Stimulated activated CD8-positive, alpha-beta memory T cell treated with anti-CD3 and anti-CD28 coated beads, Interleukin-4, amount 100 ng/mL, for 48 hours (primary cell): ENCODE data around the gene DCX.

ENCODE experiments used
- DNase-seq: peaks from one replicate; pipeline ENCODE4 v3.0.0-alpha.2; 2020

The DCX gene

DNA sequence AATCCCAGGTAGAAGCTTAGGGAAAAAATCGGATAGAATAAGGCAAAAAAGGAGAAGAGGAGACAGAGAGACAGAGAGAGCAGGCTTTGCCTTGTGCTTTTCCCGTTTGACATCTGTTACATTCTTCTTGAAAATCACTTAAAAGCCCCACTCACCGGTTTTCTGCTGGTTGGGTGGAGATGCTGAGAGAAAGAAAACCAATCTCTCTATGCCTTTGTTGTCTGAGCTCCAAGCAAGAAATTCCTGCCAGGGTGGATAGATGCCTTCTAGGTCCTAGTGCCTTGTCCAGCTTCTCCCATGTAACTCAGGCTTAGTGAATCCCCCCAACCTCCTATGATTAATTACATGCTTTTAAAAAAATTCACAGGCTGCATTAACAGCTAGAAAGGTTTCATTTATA is at the start of gene DCX:
TSS of gene DCX (minus strand) at position 210 of the 400 bp plus-strand sequence. CDS start 1,794 bp downstream, outside the sequence.
- DNase-seq = no peak

DNA sequence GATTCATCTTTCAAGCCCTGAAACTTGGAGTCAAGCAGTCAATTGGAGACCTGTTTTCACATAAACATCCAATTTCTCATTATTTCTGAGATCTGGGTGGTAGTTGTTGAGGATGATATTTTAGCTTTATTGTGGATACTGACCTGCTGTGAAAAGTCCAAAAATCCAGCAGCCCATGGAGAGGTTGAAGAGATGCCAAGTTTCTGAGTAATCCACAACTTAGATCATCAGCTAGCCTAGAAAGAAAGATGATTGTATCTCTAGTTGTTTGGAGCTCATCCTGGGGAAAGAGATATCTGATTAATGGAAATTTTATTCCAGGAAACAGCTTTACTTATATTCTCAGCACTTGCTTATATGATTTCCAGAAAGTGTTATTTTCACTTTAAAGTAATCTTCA is 48.6 kb upstream of the DCX start:
- no peak for DNase-seq

- DNase-seq = peak; percentile 25
Measured at GRCh38 chrX:111447298-111447697, 35.3 kb upstream of the DCX start.

GRCh38 chrX:111445485-111445884 is 33.5 kb upstream of the DCX start:
- DNase-seq = no peak

- DNase-seq = no peak
Measured at GRCh38 chrX:111444881-111445280, 32.9 kb upstream of the DCX start.

- no peak for DNase-seq
Measured at GRCh38 chrX:111443946-111444345, 32.0 kb upstream of the DCX start.

- DNase-seq = no peak
Measured at GRCh38 chrX:111442791-111443190, 30.8 kb upstream of the DCX start.

GRCh38 chrX:111435469-111435868 is 23.5 kb upstream of the DCX start:
- DNase-seq = no peak

DNA sequence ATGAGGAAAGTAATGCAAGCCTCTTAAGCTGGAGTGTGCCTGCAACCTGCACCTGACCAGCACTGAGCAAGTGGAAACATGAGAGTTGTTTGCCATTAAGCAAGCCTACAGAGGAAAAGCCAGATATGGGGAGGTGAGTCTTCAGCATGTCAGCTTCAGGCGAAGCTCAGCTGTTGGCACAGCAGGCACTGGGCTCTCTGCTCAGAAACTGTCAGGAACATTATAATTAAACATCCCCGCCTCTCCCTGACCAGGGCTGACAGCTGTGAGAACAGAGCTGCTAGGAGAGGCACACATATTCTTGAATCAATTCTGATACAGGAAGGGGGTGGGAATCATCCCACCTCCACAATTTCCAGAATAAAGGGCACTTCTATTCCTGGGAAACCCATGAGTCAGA is 19.0 kb upstream of the DCX start:
- DNase-seq = no peak

DNA sequence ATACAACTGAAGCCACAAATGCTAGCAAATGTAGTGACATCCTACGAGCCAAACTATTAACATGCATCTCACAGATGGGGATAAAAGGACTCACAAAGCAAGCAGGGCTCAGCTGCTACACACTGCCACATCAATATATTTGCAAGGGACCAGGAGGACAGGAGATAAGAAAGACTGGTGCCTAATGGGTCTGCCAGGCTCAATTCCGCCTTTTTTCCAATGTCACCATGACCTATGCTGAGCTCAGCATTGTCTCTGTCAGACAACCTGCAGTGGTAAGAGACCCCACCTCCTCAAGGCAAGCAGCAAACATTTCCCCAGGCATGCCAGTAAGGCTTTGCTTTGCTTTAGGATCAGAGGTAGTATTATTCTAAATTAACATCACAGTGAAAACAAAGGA is 435 bp downstream of the DCX start:
- DNase-seq = no peak

DNA sequence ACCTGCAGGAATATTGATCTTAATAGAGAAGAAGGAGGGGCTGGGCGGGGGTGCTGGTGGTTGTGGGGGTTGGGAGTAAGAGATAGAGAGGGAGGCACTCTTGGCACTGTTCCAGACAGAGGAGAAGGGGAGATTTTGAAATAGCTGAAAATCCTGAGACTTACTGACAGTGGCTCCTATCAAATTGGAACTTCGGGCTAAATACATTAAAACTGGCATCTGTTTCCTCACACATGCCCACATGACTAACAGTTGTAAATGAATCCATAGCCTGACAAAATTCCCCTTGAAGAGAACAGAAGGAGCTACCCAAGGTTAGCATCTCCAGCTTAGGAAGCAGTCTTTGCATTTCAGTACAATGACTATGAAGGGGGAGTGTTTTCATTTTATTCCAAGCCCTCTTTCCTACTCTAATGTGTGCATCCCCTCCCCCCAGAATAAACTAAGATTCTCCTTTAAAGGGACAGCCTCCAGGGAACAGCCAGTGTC is 1.4 kb downstream of the DCX start:
- DNase-seq = no peak

- no peak for DNase-seq
Measured at GRCh38 chrX:111409326-111409725, 2.7 kb downstream of the DCX start.

DNA sequence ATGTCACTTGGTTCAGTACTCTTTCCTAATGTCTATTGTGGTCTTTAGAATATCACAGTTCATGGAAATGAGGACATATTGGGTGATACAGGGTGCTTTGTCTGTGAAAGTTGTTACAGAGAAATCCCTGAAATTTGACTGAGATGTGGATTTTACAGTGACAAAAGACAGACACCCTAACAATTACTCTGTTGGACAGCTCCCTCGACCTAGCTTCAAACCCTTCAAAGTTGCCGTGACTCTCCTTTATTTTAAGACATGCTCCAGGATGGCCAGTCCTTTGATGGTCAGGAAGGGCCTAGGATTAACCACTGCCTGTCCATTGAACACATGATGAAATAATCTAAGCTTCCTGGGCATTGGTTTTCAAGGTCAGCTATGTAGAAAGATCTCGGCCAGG is 4.0 kb downstream of the DCX start:
- no peak for DNase-seq

DNA sequence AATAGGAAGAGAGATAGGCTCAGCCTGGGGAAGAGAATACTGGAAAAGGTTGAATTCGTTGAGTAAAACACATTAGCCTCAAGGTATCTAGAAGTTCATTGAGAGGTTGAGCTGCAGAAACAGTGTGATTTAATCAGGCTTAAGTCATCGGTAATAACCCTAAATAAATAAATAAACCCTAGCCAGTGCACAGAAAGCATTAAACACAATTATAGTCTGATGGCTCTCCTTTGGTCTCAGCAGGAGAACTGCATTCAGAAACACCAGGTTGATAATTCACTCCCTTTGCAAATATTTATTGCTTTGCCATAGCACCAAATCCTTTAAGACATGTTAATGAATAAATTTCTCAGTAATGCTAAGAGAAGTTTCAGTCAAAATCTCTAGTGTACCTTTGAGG is 9.6 kb downstream of the DCX start:
- no peak for DNase-seq

DNA sequence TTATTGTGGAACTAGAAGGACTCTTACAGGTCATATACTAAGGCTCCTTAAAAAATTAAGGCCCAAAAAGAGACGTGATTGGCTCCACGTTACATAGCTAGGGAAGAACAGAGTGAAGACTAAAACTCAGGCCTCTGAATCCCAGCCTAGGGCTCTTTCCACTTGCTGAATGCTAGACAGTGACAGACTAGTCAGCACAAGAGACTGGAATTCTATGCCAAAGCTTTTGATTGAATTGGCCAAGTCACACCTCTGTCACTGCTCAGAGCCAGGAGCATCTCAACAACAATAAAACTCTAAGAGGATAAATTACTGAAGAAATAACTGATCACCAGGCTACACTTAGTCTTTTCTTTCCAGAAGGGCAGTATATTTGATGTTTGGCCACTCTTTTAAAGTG is 16.8 kb downstream of the DCX start:
- DNase-seq = no peak

DNA sequence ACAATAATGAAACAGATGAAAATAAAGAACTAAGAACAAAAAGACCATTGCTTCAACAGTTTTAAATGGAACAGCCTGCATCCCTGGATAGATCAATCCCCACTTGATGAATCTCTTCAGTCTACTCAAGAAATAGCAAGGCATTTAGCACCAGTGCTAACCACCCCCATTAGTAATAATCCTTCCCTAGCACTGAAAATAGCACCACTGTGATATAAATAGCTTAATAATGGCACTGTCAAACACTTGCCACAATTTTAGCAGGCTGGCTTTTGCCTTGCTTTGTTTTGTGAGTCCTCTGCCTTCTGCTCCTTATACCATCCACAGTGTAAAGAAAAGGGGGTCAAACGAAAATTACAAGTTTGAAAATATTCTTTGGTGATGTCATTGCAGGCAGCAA is 17.4 kb downstream of the DCX start:
- DNase-seq = no peak

- no peak for DNase-seq
Measured at GRCh38 chrX:111387470-111388070, 24.4 kb downstream of the DCX start.

GRCh38 chrX:111386615-111387233 is 25.3 kb downstream of the DCX start:
- no peak for DNase-seq

DNA sequence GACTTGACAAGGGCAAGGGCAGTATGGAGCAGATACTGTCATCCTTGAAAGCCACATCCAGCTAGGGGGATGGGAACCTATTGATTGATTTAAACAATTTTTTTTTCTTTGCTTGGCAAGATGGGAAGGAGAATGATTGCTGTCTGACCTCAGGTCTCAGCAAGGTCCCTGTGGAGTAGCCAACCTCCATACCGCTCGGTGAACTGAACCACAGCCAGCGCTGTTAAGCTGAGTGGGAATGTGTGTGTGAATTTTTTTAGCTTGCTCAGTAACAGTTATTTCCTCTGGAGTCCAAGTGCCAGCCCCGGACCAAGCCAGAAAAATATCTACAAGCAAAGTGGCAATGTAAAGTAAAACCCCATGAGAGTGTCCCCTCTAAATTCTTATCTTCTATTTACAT is 25.9 kb downstream of the DCX start:
- no peak for DNase-seq

DNA sequence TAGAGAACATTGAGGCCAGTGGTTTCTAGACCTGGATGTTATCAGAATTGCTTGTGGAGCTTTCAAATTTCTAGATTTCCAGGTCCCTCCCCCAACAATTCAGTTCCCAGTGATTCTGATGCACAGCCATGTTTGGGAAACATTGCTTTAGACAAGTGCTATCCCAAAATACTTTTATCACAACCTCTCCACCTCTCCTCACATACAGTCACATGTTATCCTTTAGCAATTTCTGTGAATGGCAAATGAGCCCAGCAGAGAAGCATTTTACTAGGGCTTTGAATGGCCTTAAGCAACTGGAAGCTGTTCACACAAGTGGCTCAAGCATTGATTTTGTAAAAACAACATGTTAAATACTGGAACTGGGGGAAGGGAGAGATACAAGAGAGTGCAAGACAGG is 29.7 kb downstream of the DCX start:
- no peak for DNase-seq

DNA sequence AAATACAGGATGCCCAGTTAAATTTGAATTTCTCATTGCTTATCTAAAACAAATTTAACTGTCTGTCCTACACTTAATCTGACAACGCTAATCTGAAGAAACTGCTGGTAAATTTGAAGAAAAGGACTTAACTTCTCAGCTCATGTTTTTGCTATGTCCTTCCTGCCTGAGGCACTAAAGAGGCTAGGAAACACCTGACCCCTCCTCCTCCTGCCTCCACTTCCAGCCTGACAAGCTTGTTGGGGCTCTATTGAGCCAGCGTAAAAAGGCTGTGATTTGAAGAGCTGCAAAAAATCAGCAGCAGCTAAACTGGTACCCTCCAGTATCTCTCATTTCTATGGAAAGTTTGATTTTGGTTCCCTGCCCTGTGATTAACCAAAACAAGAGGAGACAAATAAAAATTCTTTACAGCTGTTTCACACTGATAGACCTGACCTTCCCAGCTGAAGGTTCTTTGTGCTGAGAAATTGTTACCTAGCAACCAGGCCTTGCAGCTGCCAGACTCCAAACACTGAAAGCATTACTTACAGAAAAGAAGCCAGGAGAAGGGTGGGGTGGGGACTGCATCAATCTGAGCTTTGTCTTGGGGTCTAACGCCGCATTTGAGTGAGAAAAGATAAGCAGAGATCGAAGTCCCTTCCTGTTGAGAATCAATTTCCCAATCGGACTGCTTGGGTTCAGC is 35.0 kb downstream of the DCX start:
- no peak for DNase-seq

GRCh38 chrX:111376486-111376885 is 35.5 kb downstream of the DCX start:
- DNase-seq = no peak

- DNase-seq = no peak
Measured at GRCh38 chrX:111375747-111376146, 36.2 kb downstream of the DCX start.

DNA sequence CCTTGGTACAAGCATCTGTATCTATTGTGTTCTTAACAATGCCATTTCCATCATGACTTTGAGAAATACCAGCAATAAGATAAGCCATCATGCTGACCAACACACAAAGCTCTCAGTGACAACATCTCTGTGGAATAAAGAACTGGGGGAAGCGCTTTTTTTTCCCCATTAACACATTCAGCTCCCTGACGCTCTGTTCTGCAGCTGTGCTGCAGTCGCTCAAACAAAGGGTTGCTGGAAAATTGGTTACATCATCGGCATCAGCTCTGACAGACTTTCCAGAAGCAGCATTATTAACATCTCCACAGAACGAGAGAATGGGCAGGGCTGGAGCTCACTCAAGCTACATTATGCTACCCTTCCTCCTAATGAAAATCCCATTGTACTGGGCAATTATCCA is 39.9 kb downstream of the DCX start:
- DNase-seq = no peak
